ENCODE measurements around the gene LSM2. TPM values are rescaled to one million over a fixed set of nuclear protein-coding genes. Genes with fewer than 3 reads are reported as not detected.

The LSM2 gene
- total and polyA plus RNA-seq, 9 of the 15 experiments (the other 6 are each of a cell fraction or from before 2014, with no cell fraction given) = 154 to 407 (median 223) TPM

DNA sequence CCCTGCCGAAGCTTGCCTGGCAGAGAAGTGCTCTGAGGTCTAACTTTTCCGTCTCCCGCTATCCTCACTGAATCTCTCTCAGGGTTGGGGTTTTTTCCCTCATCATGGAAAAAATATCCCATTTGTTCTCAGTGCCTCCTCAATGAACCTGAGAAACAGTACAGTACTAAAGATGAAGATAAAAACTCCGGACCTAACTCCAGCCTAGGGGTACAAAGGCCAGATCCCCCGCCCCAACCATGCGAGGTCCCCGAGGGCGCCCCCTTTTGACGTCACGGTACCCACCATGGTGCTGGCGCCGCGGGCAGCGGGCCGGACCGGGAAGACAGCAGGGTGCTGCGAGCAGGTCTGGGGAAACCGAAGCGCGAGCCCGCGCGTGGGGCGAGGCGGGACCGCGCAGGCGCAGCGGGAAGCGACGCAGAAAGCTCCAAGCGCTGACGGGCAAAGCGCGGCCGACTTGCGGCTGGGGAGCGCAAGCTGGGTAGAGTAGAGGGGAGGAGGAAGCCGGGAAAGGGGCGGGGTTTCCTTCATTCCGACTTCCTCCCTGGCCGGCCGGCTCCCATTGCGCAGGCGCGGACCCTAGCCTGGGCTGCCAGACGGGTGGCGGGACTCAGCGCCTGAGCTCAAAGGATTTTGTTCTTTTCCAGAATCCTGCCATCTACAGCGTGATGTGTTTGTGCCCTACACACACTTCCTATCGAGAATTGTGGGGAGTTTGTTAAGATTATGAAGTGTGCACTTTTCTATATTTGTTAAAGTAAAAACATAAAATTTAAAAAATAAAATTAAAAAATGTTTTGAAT lies at the start of gene LSM2 (continued):
- TF ChIP-seq, protein P1, sequence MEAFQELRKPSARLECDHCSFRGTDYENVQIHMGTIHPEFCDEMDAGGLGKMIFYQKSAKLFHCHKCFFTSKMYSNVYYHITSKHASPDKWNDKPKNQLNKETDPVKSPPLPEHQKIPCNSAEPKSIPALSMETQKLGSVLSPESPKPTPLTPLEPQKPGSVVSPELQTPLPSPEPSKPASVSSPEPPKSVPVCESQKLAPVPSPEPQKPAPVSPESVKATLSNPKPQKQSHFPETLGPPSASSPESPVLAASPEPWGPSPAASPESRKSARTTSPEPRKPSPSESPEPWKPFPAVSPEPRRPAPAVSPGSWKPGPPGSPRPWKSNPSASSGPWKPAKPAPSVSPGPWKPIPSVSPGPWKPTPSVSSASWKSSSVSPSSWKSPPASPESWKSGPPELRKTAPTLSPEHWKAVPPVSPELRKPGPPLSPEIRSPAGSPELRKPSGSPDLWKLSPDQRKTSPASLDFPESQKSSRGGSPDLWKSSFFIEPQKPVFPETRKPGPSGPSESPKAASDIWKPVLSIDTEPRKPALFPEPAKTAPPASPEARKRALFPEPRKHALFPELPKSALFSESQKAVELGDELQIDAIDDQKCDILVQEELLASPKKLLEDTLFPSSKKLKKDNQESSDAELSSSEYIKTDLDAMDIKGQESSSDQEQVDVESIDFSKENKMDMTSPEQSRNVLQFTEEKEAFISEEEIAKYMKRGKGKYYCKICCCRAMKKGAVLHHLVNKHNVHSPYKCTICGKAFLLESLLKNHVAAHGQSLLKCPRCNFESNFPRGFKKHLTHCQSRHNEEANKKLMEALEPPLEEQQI (IDR thresholded peaks at IDR 0.05) = no peak
- TF ChIP-seq GTF2A2 (tag; IDR thresholded peaks at IDR 0.05) (no peak), NFATC3 (IDR thresholded peaks at IDR 0.05) (no peak), MTA2 (IDR thresholded peaks at IDR 0.05; ENCODE audit: low read depth) (0 out of 2 replicates have a peak, but pooled peaks have one; percentile 12), CBX5 (IDR thresholded peaks at IDR 0.05; ENCODE audit: borderline replicate concordance, low read depth) (no peak), MYC (IDR thresholded peaks at IDR 0.05; ENCODE audit: low read depth, low read length) (peak; percentile 94), MYC (CRISPR knock-in tag; IDR thresholded peaks at IDR 0.05; ENCODE audit: borderline replicate concordance, low read depth) (no peak; the same call in 1 of the 2 replicates), DNMT1 (IDR thresholded peaks at IDR 0.05) (peak; percentile 80; the same call in 1 of the 2 replicates), ZNF41 (CRISPR knock-in tag; conservative IDR thresholded peaks at IDR 0.05) (no peak; the same call in 1 of the 2 replicates), POLR2AphosphoS2 (IDR thresholded peaks at IDR 0.05; ENCODE audit: low read length) (peak; percentile 92; the same call in 1 of the 2 replicates), ZFP1 (CRISPR knock-in tag; IDR thresholded peaks at IDR 0.05) (peak; percentile 55; the same call in 1 of the 2 replicates), HDAC6 (IDR thresholded peaks at IDR 0.05; ENCODE audit: low read depth, low read length) (no peak), CC2D1A (IDR thresholded peaks at IDR 0.05) (peak; percentile 92)
- TF ChIP-seq, protein P2, sequence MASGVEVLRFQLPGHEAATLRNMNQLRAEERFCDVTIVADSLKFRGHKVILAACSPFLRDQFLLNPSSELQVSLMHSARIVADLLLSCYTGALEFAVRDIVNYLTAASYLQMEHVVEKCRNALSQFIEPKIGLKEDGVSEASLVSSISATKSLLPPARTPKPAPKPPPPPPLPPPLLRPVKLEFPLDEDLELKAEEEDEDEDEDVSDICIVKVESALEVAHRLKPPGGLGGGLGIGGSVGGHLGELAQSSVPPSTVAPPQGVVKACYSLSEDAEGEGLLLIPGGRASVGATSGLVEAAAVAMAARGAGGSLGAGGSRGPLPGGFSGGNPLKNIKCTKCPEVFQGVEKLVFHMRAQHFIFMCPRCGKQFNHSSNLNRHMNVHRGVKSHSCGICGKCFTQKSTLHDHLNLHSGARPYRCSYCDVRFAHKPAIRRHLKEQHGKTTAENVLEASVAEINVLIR (CRISPR knock-in tag; IDR thresholded peaks at IDR 0.05) = peak; percentile 95
- TF ChIP-seq, protein P3, sequence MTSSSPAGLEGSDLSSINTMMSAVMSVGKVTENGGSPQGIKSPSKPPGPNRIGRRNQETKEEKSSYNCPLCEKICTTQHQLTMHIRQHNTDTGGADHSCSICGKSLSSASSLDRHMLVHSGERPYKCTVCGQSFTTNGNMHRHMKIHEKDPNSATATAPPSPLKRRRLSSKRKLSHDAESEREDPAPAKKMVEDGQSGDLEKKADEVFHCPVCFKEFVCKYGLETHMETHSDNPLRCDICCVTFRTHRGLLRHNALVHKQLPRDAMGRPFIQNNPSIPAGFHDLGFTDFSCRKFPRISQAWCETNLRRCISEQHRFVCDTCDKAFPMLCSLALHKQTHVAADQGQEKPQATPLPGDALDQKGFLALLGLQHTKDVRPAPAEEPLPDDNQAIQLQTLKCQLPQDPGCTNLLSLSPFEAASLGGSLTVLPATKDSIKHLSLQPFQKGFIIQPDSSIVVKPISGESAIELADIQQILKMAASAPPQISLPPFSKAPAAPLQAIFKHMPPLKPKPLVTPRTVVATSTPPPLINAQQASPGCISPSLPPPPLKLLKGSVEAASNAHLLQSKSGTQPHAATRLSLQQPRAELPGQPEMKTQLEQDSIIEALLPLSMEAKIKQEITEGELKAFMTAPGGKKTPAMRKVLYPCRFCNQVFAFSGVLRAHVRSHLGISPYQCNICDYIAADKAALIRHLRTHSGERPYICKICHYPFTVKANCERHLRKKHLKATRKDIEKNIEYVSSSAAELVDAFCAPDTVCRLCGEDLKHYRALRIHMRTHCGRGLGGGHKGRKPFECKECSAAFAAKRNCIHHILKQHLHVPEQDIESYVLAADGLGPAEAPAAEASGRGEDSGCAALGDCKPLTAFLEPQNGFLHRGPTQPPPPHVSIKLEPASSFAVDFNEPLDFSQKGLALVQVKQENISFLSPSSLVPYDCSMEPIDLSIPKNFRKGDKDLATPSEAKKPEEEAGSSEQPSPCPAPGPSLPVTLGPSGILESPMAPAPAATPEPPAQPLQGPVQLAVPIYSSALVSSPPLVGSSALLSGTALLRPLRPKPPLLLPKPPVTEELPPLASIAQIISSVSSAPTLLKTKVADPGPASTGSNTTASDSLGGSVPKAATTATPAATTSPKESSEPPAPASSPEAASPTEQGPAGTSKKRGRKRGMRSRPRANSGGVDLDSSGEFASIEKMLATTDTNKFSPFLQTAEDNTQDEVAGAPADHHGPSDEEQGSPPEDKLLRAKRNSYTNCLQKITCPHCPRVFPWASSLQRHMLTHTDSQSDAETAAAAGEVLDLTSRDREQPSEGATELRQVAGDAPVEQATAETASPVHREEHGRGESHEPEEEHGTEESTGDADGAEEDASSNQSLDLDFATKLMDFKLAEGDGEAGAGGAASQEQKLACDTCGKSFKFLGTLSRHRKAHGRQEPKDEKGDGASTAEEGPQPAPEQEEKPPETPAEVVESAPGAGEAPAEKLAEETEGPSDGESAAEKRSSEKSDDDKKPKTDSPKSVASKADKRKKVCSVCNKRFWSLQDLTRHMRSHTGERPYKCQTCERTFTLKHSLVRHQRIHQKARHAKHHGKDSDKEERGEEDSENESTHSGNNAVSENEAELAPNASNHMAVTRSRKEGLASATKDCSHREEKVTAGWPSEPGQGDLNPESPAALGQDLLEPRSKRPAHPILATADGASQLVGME (CRISPR knock-in tag; IDR thresholded peaks at IDR 0.05) = no peak
- TF ChIP-seq, protein P4, sequence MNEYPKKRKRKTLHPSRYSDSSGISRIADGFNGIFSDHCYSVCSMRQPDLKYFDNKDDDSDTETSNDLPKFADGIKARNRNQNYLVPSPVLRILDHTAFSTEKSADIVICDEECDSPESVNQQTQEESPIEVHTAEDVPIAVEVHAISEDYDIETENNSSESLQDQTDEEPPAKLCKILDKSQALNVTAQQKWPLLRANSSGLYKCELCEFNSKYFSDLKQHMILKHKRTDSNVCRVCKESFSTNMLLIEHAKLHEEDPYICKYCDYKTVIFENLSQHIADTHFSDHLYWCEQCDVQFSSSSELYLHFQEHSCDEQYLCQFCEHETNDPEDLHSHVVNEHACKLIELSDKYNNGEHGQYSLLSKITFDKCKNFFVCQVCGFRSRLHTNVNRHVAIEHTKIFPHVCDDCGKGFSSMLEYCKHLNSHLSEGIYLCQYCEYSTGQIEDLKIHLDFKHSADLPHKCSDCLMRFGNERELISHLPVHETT (CRISPR knock-in tag; conservative IDR thresholded peaks at IDR 0.05 in 1 of 2, IDR thresholded peaks at IDR 0.05 in 1 of 2) = peak in 1 of 2 experiments; percentile 89; a peak in 2 of 4 replicates
